NB4 (cell line): ENCODE measurements around the gene STX18.
"Not testable (repeated sequence)": the region's sequence is repeated elsewhere in the genome, so short reads cannot be mapped to it uniquely, and the experiment has no call there.

Experiments
- DNase-seq: peaks from one replicate; pipeline ENCODE4 v3.0.0; 2010; ENCODE audit warnings: low read depth
- H3K4me3 ChIP-seq: one replicate; pipeline ENCODE4 v1.5.1; 2011; ENCODE audit warnings: mild to moderate bottlenecking, low read depth, low read length, moderate library complexity
- MYC ChIP-seq: IDR thresholded peaks from 2 replicates; pipeline ENCODE4 v1.6.1; 2011; ENCODE audit warnings: low read depth, low read length
- POLR2A ChIP-seq: IDR thresholded peaks from 2 replicates; pipeline ENCODE4 v1.6.1; 2011; ENCODE audit warnings: mild to moderate bottlenecking; ENCODE audit not compliant: insufficient read length; ENCODE audit errors: extremely low read depth
- TF ChIP-seq, protein P1 (sequence below): IDR thresholded peaks from one replicate; pipeline ENCODE4 v1.5.1; 2012; ENCODE audit warnings: low read depth, low read length
- TF ChIP-seq, protein P2 (sequence below): IDR thresholded peaks from 2 replicates; pipeline ENCODE4 v1.6.1; 2011; ENCODE audit warnings: low read depth, low read length

Gene STX18

DNA sequence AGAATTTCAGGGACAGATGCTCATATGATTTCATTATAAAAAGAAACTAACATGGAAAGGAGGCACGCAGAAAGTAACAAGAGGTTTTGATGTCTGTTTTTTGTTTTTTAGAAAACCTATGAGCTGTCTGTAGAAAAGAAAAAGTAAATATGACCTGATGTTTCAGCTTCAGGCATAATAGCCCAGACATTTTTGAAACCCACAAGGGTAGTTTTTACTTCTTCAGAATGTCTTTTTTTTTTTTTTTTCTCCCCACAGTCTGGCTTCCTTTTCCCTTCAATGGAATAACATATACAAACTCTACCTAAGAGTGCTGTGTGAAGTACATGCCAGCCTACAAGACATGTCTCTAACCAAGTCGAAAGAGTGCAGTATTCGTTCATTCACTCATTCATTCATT, 18.3 kb upstream of the STX18 start:
- no peak for DNase-seq
- TF ChIP-seq, protein P1, sequence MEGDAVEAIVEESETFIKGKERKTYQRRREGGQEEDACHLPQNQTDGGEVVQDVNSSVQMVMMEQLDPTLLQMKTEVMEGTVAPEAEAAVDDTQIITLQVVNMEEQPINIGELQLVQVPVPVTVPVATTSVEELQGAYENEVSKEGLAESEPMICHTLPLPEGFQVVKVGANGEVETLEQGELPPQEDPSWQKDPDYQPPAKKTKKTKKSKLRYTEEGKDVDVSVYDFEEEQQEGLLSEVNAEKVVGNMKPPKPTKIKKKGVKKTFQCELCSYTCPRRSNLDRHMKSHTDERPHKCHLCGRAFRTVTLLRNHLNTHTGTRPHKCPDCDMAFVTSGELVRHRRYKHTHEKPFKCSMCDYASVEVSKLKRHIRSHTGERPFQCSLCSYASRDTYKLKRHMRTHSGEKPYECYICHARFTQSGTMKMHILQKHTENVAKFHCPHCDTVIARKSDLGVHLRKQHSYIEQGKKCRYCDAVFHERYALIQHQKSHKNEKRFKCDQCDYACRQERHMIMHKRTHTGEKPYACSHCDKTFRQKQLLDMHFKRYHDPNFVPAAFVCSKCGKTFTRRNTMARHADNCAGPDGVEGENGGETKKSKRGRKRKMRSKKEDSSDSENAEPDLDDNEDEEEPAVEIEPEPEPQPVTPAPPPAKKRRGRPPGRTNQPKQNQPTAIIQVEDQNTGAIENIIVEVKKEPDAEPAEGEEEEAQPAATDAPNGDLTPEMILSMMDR, result no peak
- no peak for TF ChIP-seq POLR2A

DNA sequence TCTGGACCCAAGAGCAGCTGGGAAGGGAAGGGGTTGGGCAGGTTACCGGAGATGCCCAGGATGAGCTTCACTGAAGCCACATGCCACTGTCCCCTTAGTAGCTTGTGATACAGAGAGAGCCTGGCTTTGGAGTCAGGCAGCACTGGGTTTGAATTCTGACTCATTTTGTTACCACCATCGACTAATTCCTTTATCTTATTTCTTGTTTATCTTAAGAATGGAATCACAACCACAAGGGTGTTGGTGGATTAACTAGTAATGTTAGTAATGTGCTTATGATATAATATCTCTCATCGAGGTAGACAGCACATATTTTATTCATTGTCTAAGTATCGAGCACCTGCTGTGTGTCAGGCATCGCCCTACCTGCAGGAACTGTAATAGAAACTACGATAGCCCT, 17.7 kb upstream of the STX18 start:
- no peak for TF ChIP-seq POLR2A
- TF ChIP-seq, protein P1, result no peak
- TF ChIP-seq, protein P2, sequence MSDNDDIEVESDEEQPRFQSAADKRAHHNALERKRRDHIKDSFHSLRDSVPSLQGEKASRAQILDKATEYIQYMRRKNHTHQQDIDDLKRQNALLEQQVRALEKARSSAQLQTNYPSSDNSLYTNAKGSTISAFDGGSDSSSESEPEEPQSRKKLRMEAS, result no peak
- TF ChIP-seq MYC, result no peak
- H3K4me3 ChIP-seq, result no peak overlapping the region
- DNase-seq, result no peak

More for the DNA sequence above, 18.3 kb upstream of the STX18 start:
- H3K4me3 ChIP-seq, result no peak overlapping the region

DNA sequence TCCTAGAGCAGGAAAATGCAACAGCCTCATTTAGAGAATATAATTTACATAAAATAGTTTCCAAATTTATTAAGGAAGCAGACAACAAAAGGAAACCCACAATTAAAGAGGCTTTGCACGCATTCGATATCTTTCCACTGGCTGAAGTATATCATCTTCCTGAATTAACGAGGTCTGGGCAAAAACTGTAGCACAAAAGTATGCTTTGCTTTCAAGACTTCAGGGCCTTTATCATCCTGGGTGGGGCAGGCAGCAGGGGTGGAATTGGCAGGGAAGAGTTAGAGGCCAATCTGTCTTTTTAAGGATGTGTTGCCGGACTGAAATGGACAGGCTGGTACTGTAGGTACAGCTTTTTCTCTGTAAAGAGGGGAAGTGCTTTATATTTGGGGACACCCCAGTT, 17.0 kb upstream of the STX18 start:
- TF ChIP-seq POLR2A, result no peak
- TF ChIP-seq, protein P1, result no peak
- no peak for TF ChIP-seq MYC
- TF ChIP-seq, protein P2, result no peak
- DNase-seq, result no peak
- no peak overlapping the region for H3K4me3 ChIP-seq

DNA sequence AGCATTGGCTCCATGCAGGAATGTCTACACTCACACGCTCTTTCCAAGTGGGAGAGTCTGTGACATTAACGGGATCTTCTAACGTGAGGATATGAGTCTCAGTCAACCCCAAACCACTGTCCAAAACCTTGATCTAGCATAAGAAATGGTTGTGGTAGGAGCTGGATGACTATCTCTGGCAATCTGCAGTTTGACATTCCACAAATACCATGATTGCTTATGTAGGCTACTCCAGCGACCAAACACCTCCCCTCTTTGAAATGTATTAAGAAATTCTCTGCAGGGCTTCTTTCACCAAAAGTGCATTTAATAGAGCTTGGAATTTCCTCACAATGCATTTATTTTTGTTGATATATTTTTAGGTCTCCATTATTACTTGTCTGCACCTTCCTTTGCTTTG, 14.1 kb upstream of the STX18 start:
- DNase-seq, result no peak
- TF ChIP-seq MYC (no peak), POLR2A (no peak)

DNA sequence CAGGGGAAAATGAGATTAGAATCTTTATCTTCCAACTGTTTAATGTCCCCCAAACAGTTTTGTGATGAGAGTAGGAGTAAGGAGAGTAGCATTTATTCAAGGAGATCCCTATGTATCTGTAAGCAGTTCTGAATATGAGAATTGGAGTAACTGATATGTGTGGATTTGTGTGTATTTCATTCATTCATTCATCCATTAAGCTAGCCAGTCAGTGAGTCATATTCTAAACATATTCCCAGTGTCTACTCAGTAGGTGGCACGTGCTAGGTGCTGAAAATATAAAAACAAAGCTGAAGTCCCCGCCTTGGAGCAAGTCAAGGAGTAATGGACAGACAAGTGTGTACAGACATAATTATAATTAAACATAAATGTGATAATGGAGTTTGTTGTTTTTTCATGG, 12.4 kb upstream of the STX18 start:
- H3K4me3 ChIP-seq, result no peak overlapping the region
- DNase-seq, result no peak
- TF ChIP-seq MYC (no peak), POLR2A (no peak)
- TF ChIP-seq, protein P1, result no peak
- TF ChIP-seq, protein P2, result no peak

More for the DNA sequence above, 14.1 kb upstream of the STX18 start:
- no peak overlapping the region for H3K4me3 ChIP-seq

DNA sequence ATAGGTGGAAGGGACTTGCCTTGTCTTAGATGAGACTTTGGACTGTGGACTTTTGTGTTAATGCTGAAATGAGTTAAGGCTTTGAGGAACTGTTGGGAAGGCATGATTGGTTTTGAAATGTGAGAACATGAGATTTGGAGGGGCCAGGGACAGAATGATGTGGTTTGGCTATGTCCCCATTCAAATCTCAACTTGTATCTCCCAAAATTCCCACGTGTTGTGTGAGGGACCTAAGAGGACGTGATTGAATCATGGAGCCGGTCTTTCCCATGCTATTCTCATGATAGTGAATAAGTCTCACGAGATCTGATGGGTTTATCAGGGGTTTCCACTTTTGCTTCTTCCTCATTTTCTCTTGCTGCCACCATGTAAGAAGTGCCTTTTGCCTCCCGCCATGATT, 10.2 kb upstream of the STX18 start:
- H3K4me3 ChIP-seq, DNase-seq: not testable (repeated sequence)

DNA sequence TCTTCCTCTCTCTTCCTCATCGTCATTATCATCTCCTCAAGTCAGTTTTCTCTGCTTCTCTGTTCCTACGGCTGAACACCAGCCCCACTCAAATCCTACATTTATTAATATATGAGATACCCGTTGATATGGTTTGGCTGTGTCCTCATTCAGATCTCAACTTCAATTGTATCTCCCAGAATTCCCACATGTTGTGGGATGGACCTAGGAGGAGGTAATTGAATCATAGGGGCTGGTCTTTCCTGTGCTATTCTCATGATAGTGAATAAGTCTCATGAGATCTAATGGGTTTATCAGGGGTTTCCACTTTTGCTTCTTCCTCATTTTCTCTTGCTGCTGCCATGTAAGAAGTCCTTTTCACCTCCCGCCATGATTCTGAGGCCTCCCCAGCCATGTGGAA, 8.3 kb upstream of the STX18 start:
- not testable (repeated sequence) for DNase-seq, H3K4me3 ChIP-seq

DNA sequence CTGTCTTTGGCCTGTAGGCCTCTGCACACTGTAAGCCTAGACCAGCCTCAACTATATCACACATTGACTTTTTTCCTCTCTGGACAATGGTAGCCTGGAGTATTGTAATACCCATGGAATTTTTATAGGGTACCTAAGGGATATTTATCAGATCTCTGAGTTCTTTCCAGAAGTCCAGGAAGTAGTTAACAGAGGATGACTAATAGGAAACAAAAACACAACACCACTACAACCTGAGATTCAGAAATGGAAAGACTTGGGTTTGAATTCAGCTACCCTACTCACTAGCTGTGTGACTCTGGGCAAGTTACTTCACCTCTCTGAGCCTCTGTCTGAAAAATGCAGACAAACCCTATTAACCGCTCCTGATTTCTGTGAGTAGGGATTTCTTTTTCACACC, 7.7 kb upstream of the STX18 start:
- no peak for DNase-seq
- no peak overlapping the region for H3K4me3 ChIP-seq
- no peak for TF ChIP-seq MYC
- TF ChIP-seq, protein P1, result no peak
- TF ChIP-seq POLR2A, result no peak
- TF ChIP-seq, protein P2, result no peak
